Stimulated activated CD4-positive, alpha-beta T cell treated with anti-CD3 and anti-CD28 coated beads, Interleukin-2, amount 100 ng/mL, for 4 hours (primary cell): ENCODE measurements around the gene TNFRSF12A.

Experiments used
- DNase-seq: peaks from one replicate; pipeline ENCODE4 v3.0.0-alpha.2; 2020; ENCODE audit warnings: low read depth

Gene TNFRSF12A

GRCh38 chr16:3012828-3013420, 7.2 kb upstream of the TNFRSF12A start, which contains the start of gene CLDN9:
Gene CLDN9 (plus strand): TSS chr16:3012923. CDS start chr16:3013363, 440 bp downstream.
- DNase-seq: no peak

GRCh38 chr16:3013491-3013951, 6.6 kb upstream of the TNFRSF12A start:
- no peak for DNase-seq

- no peak for DNase-seq
Measured at GRCh38 chr16:3013998-3014690, 6.0 kb upstream of the TNFRSF12A start.

GRCh38 chr16:3014971-3015370, 5.2 kb upstream of the TNFRSF12A start:
- no peak for DNase-seq

GRCh38 chr16:3015865-3016521, 4.2 kb upstream of the TNFRSF12A start:
- no peak for DNase-seq

- no peak for DNase-seq
Measured at GRCh38 chr16:3017344-3017743, 2.8 kb upstream of the TNFRSF12A start.

- no peak for DNase-seq
Measured at GRCh38 chr16:3017794-3018506, 2.2 kb upstream of the TNFRSF12A start, which contains the start of gene CLDN6. Gene CLDN6 (minus strand): TSS chr16:3018183. CDS start chr16:3016021, 2,162 bp downstream.

- DNase-seq: no peak
Measured at GRCh38 chr16:3019594-3020246, 448 bp upstream of the TNFRSF12A start.

GRCh38 chr16:3020604-3021448, 658 bp downstream of the TNFRSF12A start:
- peak; percentile 62 for DNase-seq

- DNase-seq: peak; percentile 84
Measured at GRCh38 chr16:3021449-3022207, 1.5 kb downstream of the TNFRSF12A start.

GRCh38 chr16:3022208-3022683, 2.1 kb downstream of the TNFRSF12A start:
- DNase-seq: peak; percentile 91

GRCh38 chr16:3022684-3023414, 2.7 kb downstream of the TNFRSF12A start:
- no peak for DNase-seq

GRCh38 chr16:3023415-3023668, 3.2 kb downstream of the TNFRSF12A start:
- no peak for DNase-seq

- peak; percentile 95 for DNase-seq
Measured at GRCh38 chr16:3023669-3024478, 3.7 kb downstream of the TNFRSF12A start, which contains the start of the genes HCFC1R1 and THOC6. Gene HCFC1R1 (minus strand): TSS chr16:3023942. CDS start chr16:3023941, 1 bp downstream. Gene THOC6 (plus strand): TSS chr16:3024035. CDS start chr16:3024327, 292 bp downstream.

GRCh38 chr16:3025032-3026002, 5.1 kb downstream of the TNFRSF12A start:
- DNase-seq: no peak

GRCh38 chr16:3026003-3026378, 5.8 kb downstream of the TNFRSF12A start:
- no peak for DNase-seq
